IMR-90 (cell line): ENCODE data around the gene GAREM1.

Experiments used
- CTCF ChIP-seq: conservative IDR thresholded peaks from 2 replicates; pipeline ENCODE4 v1.5.1; 2012; ENCODE audit warnings: mild to moderate bottlenecking, low read depth, low read length, improper control_type of control experiment
- MAFK ChIP-seq: IDR thresholded peaks from 2 replicates; pipeline ENCODE4 v1.6.1; 2012; ENCODE audit warnings: low read depth, low read length, improper control_type of control experiment
- POLR2A ChIP-seq: IDR thresholded peaks from 2 replicates; pipeline ENCODE4 v1.6.1; 2012; ENCODE audit warnings: mild to moderate bottlenecking, low read depth, low read length

GRCh38 chr18:32287249-32287648 is 183.4 kb downstream of the GAREM1 start:
- TF ChIP-seq CTCF (no peak), POLR2A (no peak), MAFK (no peak)
